ENCODE data around the gene SSBP3.

DNA sequence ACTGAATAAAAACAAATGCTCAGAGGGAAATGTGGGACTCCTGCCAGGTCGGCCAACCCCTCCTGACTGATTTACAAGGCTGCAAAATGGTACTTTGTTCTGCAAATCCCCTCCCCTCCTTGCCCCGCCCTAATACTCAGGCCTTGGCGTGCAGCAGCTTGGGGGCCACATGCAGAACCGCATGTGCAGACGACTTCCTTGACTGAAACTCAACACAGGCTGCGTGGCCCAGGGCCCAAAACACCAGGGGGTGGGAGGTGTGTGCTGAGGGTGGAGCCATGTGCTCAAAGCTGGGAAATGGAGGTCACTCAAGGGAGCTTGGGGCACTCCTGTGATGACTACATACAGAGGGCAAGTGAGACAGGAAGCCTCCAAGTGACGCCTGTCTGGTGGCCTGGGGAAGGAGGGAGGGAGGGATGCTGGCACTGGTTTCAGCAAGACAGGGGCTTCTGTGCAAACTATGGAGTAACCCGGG, 119.0 kb downstream of the SSBP3 start:
- TF ChIP-seq, protein P1, sequence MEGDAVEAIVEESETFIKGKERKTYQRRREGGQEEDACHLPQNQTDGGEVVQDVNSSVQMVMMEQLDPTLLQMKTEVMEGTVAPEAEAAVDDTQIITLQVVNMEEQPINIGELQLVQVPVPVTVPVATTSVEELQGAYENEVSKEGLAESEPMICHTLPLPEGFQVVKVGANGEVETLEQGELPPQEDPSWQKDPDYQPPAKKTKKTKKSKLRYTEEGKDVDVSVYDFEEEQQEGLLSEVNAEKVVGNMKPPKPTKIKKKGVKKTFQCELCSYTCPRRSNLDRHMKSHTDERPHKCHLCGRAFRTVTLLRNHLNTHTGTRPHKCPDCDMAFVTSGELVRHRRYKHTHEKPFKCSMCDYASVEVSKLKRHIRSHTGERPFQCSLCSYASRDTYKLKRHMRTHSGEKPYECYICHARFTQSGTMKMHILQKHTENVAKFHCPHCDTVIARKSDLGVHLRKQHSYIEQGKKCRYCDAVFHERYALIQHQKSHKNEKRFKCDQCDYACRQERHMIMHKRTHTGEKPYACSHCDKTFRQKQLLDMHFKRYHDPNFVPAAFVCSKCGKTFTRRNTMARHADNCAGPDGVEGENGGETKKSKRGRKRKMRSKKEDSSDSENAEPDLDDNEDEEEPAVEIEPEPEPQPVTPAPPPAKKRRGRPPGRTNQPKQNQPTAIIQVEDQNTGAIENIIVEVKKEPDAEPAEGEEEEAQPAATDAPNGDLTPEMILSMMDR (conservative IDR thresholded peaks at IDR 0.05; ENCODE audit: low read length) = no peak
- no peak for TF ChIP-seq EZH2phosphoT487 (IDR thresholded peaks at IDR 0.05; ENCODE audit: borderline replicate concordance, low read depth, low read length)
